Immature natural killer cell (primary cell): Measurements from ENCODE around the gene TUT4. TPM values are rescaled to one million over a fixed set of nuclear protein-coding genes. Genes with fewer than 3 reads are reported as not detected.

Source experiments
- DNase-seq, 3 donors: peaks; one replicate each; pipeline ENCODE4 v3.0.0; 2022; ENCODE audit warnings: mixed read lengths in 1 of 3
- H3K27ac Mint-ChIP-seq, 6 donors: one replicate each; pipeline ENCODE4 v1.8.0; 2020; ENCODE audit warnings: mixed read lengths in 6 of 6, mild to moderate bottlenecking in 5 of 6, inconsistent platforms in 4 of 6, moderate library complexity in 3 of 6
- H3K27me3 Mint-ChIP-seq, 3 donors: one replicate each; pipeline ENCODE4 v1.8.0; 2020 to 2021; ENCODE audit warnings: low read depth in 3 of 3, mild to moderate bottlenecking in 3 of 3, mixed read lengths in 3 of 3, moderate library complexity in 3 of 3, inconsistent platforms in 1 of 3
- H3K36me3 Mint-ChIP-seq, 3 donors: one replicate each; pipeline ENCODE4 v1.8.0; 2020; ENCODE audit warnings: mixed read lengths in 3 of 3, inconsistent platforms in 2 of 3, mild to moderate bottlenecking in 2 of 3
- H3K4me1 Mint-ChIP-seq, 2 donors: one replicate each; pipeline ENCODE4 v1.8.0; 2020; ENCODE audit warnings: inconsistent platforms in 2 of 2, mild to moderate bottlenecking in 2 of 2, mixed read lengths in 2 of 2, moderate library complexity in 1 of 2
- H3K4me3 Mint-ChIP-seq, 5 donors: one replicate each; pipeline ENCODE4 v1.8.0; 2020; ENCODE audit warnings: mild to moderate bottlenecking in 5 of 5, mixed read lengths in 5 of 5, inconsistent platforms in 3 of 5, moderate library complexity in 3 of 5
- H3K9me3 Mint-ChIP-seq, 6 donors: one replicate each; pipeline ENCODE4 v1.8.0; 2020; ENCODE audit warnings: mild to moderate bottlenecking in 6 of 6, mixed read lengths in 6 of 6, inconsistent platforms in 4 of 6, moderate library complexity in 3 of 6
- polyA plus RNA-seq, 3 donors: library from polyadenylated mRNA; unstranded; fragments of 300-500 nt; fragmentation: Illumina TruSeq; gene quantifications; one replicate each; pipeline ENCODE4 v1.2.3, GENCODE V29; 2021

Gene TUT4
- polyA plus RNA-seq, 3 donors from 2014 or later: 14.5 to 36.0 (median 23.0) TPM

- Mint-ChIP-seq H3K36me3 (peaks cover 4 to 10% (median 8%) of the 10 kb centered on the region in 3 donors), H3K9me3 (no peaks in the 10 kb centered on the region), H3K4me3 (no peak overlapping the region), H3K27me3 (no peaks in the 10 kb centered on the region), H3K4me1 (peaks cover 5 to 8% of the 10 kb centered on the region in 2 donors), H3K27ac (no peak overlapping the region)
- no peak for DNase-seq
Observed at GRCh38 chr1:52558941-52559340, 6.0 kb upstream of the TUT4 start.

DNA sequence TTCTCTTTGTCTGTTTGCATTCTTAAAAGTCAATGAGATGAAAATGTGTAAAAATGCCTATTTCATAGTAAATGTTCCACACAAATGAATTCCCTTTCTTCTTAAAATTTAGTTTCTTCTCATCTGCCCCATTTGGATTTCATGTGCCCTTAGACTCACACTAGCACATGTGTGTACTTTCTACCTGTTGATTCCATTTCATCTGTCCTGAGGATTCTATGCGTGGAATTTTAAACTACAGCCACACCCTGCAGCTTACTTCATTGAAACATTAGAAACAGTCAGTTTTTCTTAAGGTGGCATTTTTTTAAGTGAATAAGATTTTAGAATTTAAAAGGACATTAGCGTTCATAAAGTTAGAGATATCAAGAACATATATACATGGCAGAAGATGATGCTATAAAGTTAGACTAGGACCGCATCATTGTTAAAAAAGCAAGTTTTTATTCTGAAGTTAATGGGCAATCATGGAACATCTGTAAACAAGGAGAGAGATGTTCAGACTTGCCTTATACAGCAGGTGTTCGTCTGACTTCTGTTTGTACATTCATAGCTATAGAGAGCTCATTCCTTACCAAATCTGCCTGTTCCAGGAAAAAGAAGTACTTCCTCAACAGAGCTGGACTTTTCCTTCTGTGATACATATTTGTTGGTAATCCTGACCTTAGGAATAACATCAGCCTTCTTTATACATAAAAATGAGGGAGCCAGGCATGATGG, 3.9 kb upstream of the TUT4 start:
- Mint-ChIP-seq H3K27me3 (peaks cover 0 to 3% (median 3%) of the 10 kb centered on the region in 3 donors), H3K36me3 (peaks cover under 1 to 6% (median 4%) of the 10 kb centered on the region in 3 donors), H3K4me1 (peaks cover 6 to 11% of the 10 kb centered on the region in 2 donors), H3K27ac (no peak overlapping the region), H3K9me3 (no peaks in the 10 kb centered on the region), H3K4me3 (no peak overlapping the region)
- DNase-seq: no peak

- peaks cover 0 to 4% (median 0%) of the 10 kb centered on the region in 3 donors for H3K36me3 Mint-ChIP-seq
- H3K27ac Mint-ChIP-seq: peak overlapping the region; percentile 44 to 90 (median 82)
- H3K4me3 Mint-ChIP-seq: peak overlapping the region in 4 of 5 donors; percentile 69 to 81 (median 74)
- H3K4me1 Mint-ChIP-seq: peaks cover 12 to 19% of the 10 kb centered on the region in 2 donors
- peaks cover 0 to 3% (median 3%) of the 10 kb centered on the region in 3 donors for H3K27me3 Mint-ChIP-seq
- H3K9me3 Mint-ChIP-seq: no peaks in the 10 kb centered on the region
- no peak for DNase-seq
Observed at GRCh38 chr1:52554756-52555155, 1.9 kb upstream of the TUT4 start.

GRCh38 chr1:52554267-52554640, 1.4 kb upstream of the TUT4 start:
- Mint-ChIP-seq H3K4me1 (peaks cover 15 to 24% of the 10 kb centered on the region in 2 donors), H3K4me3 (peak overlapping the region in 4 of 5 donors; percentile 69 to 81 (median 74)), H3K36me3 (peaks cover 0 to 4% (median 0%) of the 10 kb centered on the region in 3 donors), H3K9me3 (no peaks in the 10 kb centered on the region), H3K27me3 (peaks cover 0 to 4% (median 3%) of the 10 kb centered on the region in 3 donors), H3K27ac (peak overlapping the region; percentile 44 to 90 (median 82))
- no peak for DNase-seq

GRCh38 chr1:52553362-52554266, 722 bp upstream of the TUT4 start:
- Mint-ChIP-seq H3K36me3 (no peaks in the 10 kb centered on the region), H3K27ac (peak overlapping the region; percentile 44 to 90 (median 82)), H3K4me1 (peaks cover 20 to 31% of the 10 kb centered on the region in 2 donors), H3K9me3 (no peaks in the 10 kb centered on the region), H3K4me3 (peak overlapping the region in 4 of 5 donors; percentile 69 to 81 (median 74)), H3K27me3 (peaks cover 0 to 5% (median 3%) of the 10 kb centered on the region in 3 donors)
- peak; percentile 90 to 93 (median 91) for DNase-seq

GRCh38 chr1:52552236-52552504, 722 bp downstream of the TUT4 start:
- Mint-ChIP-seq H3K9me3 (no peaks in the 10 kb centered on the region), H3K27me3 (peaks cover 0 to 5% (median 3%) of the 10 kb centered on the region in 3 donors), H3K4me1 (peaks cover 27 to 42% of the 10 kb centered on the region in 2 donors), H3K27ac (no peak overlapping the region), H3K4me3 (no peak overlapping the region), H3K36me3 (no peaks in the 10 kb centered on the region)
- peak; percentile 73 to 79 (median 74) for DNase-seq

- Mint-ChIP-seq H3K27me3 (peaks cover 0 to 5% (median 3%) of the 10 kb centered on the region in 3 donors), H3K36me3 (no peaks in the 10 kb centered on the region), H3K27ac (no peak overlapping the region), H3K4me3 (no peak overlapping the region), H3K4me1 (peaks cover 31 to 46% of the 10 kb centered on the region in 2 donors), H3K9me3 (no peaks in the 10 kb centered on the region)
- peak; percentile 25 to 32 (median 28) for DNase-seq
Observed at GRCh38 chr1:52551507-52552235, 1.2 kb downstream of the TUT4 start.

GRCh38 chr1:52550447-52550846, 2.4 kb downstream of the TUT4 start:
- peaks cover 0 to 5% (median 3%) of the 10 kb centered on the region in 3 donors for H3K27me3 Mint-ChIP-seq
- H3K36me3 Mint-ChIP-seq: no peaks in the 10 kb centered on the region
- no peak overlapping the region for H3K27ac Mint-ChIP-seq
- H3K4me3 Mint-ChIP-seq: peak overlapping the region in 1 of 5 donors; percentile 11
- H3K4me1 Mint-ChIP-seq: peaks cover 35 to 55% of the 10 kb centered on the region in 2 donors
- no peaks in the 10 kb centered on the region for H3K9me3 Mint-ChIP-seq
- no peak for DNase-seq

DNA sequence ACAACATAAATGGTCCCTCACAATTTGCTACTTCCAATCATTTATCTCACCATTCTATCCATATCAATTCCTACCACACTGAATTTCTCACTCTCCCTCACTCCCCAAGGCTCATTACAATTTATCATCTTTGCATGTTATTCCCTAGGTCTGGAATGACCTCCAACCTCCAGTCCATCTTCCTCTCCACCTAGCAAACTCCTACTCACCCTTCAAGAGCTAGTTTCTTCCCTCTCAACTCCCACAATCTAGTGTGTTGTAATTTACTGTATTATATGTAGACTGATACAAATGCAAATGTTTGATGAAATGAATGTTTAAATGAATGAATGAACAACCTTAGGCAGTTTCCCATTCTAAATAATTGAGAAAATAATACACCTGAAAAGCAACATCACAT, 3.6 kb downstream of the TUT4 start:
- no peak for DNase-seq
- Mint-ChIP-seq H3K27ac (peak overlapping the region in 1 of 6 donors; percentile 41), H3K4me1 (peaks cover 32 to 50% of the 10 kb centered on the region in 2 donors), H3K4me3 (no peak overlapping the region), H3K36me3 (no peaks in the 10 kb centered on the region), H3K27me3 (peaks cover 0 to 5% (median 3%) of the 10 kb centered on the region in 3 donors), H3K9me3 (no peaks in the 10 kb centered on the region)

- Mint-ChIP-seq H3K4me1 (peaks cover 29 to 44% of the 10 kb centered on the region in 2 donors), H3K9me3 (peaks cover 6 to 11% (median 7%) of the 10 kb centered on the region in 6 donors), H3K27ac (peak overlapping the region in 1 of 6 donors; percentile 50), H3K27me3 (peaks cover 0 to 2% (median 0%) of the 10 kb centered on the region in 3 donors), H3K4me3 (no peak overlapping the region), H3K36me3 (peaks cover 10 to 12% (median 10%) of the 10 kb centered on the region in 3 donors)
- DNase-seq: no peak
Observed at GRCh38 chr1:52546852-52547251, 6.0 kb downstream of the TUT4 start.

GRCh38 chr1:52544665-52545525, 8.0 kb downstream of the TUT4 start:
- no peak overlapping the region for H3K4me3 Mint-ChIP-seq
- DNase-seq: no peak
- H3K9me3 Mint-ChIP-seq: peaks cover 7 to 16% (median 13%) of the 10 kb centered on the region in 6 donors
- peaks cover 25 to 43% of the 10 kb centered on the region in 2 donors for H3K4me1 Mint-ChIP-seq
- H3K36me3 Mint-ChIP-seq: peaks cover 14 to 18% (median 16%) of the 10 kb centered on the region in 3 donors
- no peak overlapping the region for H3K27ac Mint-ChIP-seq
- peaks cover 0 to 2% (median 0%) of the 10 kb centered on the region in 3 donors for H3K27me3 Mint-ChIP-seq

GRCh38 chr1:52542085-52542688, 10.7 kb downstream of the TUT4 start:
- H3K4me3 Mint-ChIP-seq: no peak overlapping the region
- H3K27me3 Mint-ChIP-seq: no peaks in the 10 kb centered on the region
- peak overlapping the region in 1 of 6 donors; percentile 32 for H3K27ac Mint-ChIP-seq

More at GRCh38 chr1:52542085-52542688, 10.7 kb downstream of the TUT4 start:
- DNase-seq: no peak
- Mint-ChIP-seq H3K9me3 (peaks cover 7 to 16% (median 13%) of the 10 kb centered on the region in 6 donors), H3K36me3 (peaks cover 14 to 28% (median 20%) of the 10 kb centered on the region in 3 donors), H3K4me1 (peaks cover 21 to 41% of the 10 kb centered on the region in 2 donors)
